Activated CD8-positive, alpha-beta memory T cell treated with anti-CD3 and anti-CD28 coated beads, Interleukin-2, amount 50 U/mL, for 4 hours (primary cell): ENCODE results near the gene AHCYL2.

Source experiments
- DNase-seq: peaks from one replicate; pipeline ENCODE4 v3.0.0-alpha.2; 2020

Gene AHCYL2

GRCh38 chr7:129224251-129225205, at the start of gene AHCYL2:
Gene AHCYL2 (plus strand): TSS chr7:129225030.
- DNase-seq: peak; percentile 97

- no peak for DNase-seq
Observed at GRCh38 chr7:129176916-129177710, 47.7 kb upstream of the AHCYL2 start.

GRCh38 chr7:129184981-129185670, 39.7 kb upstream of the AHCYL2 start:
- DNase-seq: no peak

DNA sequence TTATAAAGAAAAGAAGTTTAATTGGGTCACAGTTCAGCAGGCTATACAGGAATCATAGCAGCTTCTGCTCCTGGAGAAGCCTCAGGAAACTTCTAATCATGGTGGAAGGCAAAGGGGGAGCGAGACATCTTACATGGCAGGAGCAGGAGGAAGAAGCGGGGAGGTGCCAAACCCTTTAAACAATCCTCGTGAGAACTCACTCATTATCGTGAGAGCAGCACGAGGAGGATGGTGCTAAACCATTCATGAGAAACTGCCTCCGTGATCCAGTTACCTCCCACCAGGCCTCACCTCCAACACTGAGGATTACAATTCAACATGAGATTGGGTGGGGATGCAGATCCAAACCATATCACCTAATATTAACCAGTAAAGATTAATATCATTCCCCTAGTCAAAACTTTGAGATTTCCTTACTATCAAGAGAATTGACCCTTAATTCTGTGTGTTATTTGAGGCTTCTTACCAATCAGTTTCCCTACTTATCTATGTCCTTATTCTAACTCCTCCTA, 38.0 kb upstream of the AHCYL2 start:
- no peak for DNase-seq

DNA sequence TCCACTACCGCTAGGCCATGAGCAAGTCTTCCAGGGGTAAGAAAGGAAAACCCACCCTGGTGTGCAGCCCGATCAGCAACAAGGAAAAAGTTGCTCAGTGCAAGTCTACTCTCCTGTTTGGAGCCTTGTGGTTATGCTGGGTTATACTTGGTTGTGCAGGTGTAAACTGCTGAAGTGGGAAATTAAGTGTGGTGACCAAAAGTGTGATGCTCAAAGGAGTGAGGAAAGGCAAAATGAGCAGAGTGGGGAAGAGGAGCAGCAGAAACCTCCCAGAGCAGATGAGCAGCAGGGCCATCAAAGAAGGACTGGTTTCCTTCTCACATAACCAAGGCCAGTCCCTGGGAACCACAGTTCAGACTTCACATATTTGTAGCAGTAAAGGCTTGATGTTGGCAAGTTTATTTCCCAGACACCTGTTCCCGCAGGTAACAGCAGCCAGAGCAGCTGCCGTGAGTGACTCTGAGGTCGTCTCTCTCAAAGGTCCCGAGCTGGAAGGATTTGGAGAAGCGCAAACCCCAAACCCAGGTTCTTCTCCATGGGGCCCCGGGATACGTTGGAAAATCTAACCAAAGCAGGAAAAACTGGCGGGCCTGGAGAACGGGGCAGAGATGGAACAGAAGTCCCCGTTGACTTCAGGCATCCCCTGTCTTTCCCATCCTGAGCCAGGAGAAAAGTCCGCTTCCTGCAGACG, 37.0 kb upstream of the AHCYL2 start:
- DNase-seq: no peak

DNA sequence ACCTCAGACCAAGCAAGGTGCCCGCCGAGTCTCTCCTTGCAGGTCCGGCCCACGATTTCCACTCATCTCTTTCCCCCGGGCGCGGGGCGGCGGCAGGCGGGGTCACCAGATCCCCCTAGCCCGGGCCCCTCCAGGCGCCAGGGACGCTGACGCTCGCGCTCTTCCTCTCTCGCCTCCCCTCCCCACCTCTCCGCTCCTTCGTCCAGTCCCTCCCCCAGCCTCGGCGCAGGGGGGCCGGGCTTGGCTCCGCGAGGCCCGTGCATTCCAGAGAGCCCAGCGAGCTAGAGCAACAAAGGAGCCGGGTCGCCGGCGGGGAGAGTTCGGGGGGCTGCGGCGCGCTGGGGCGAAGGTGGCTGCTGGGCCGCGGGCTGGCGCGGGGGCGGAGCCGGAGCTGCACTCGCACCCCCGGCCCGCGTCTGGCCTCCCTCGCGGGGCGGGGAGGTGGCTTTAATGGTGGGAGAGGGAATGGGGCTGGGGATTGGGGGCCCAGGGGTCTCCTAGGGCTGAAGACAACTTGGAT, 36.4 kb upstream of the AHCYL2 start, which contains the start of gene SMO:
TSS of gene SMO (plus strand) at position 262 of the 520 bp plus-strand sequence. CDS start 519 bp downstream, outside the sequence.
- DNase-seq: no peak

GRCh38 chr7:129188892-129189660, 35.8 kb upstream of the AHCYL2 start:
- DNase-seq: no peak

DNA sequence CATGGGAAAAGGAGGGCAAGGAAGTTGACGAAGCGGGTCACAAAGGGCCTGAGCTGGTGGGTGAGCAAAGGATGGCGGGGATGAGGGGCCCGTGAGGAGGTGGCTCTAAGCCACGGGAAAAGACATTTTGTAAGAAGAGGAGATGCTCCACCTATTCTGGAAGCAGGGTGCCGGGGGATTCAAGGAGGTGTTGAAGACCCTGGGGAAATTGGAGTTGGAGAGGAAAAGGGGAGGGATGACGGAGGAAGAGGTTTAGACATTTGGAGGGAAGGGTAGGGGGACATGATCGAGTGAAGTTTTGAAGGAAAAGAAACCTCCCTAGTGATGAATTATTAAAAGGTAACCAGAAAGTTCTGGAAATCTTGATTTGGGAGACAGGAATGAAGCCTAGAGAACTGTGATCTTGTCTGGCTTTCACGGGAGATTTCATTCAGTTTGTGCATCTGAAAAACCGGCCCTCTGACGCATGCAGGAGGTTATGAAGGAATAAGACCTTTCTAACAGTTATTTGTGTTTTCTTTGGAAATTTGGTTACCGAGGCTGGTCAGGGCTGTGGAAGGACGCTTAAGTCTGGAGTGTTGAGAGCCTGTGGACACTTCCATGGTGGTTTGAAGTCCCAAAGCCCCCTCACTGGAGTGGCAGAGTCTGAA, 35.0 kb upstream of the AHCYL2 start:
- DNase-seq: no peak

DNA sequence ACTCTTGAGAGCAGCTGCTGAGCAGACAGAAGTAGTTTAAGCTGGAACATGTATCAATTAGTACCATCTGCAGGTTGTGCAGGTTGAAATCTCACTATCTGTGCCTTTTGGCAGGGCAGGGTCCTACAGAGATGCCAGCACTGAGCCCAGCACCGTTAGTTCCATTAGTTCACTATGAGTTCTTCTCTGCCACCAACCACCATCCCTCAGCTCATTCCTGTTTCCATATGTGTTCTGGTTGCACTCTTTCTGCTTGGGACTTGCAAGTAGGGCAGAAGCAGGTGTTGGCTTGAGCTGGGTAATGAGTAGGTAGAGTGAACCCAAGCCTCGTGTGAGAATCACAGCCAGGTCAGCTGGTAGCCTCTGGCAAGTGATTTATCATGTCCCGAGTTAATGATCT, 33.6 kb upstream of the AHCYL2 start:
- no peak for DNase-seq

GRCh38 chr7:129193892-129194291, 30.9 kb upstream of the AHCYL2 start:
- no peak for DNase-seq

- DNase-seq: no peak
Observed at GRCh38 chr7:129197771-129198170, 27.1 kb upstream of the AHCYL2 start.

DNA sequence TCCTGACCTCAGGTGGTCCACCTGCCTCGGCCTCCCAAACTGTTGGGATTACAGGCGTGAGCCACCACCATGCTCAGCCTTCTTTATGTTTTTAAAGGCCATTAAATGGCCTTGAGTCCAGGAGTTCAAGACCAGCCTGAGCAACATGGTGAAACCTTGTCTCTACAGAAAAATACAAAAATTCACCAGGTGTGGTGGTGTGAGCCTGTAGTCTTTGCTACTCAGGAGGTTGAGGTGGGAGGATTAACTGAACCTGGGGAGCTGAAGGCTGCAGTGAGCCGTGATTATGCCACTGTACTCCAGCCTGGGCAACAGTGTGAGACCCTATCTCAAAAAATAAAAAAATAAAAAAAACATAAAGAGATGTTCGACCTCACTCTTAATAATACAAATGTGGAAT, 25.4 kb upstream of the AHCYL2 start:
- no peak for DNase-seq

GRCh38 chr7:129202058-129202777, 22.6 kb upstream of the AHCYL2 start:
- DNase-seq: no peak

GRCh38 chr7:129203050-129203741, 21.6 kb upstream of the AHCYL2 start:
- no peak for DNase-seq

- no peak for DNase-seq
Observed at GRCh38 chr7:129205126-129205818, 19.6 kb upstream of the AHCYL2 start.

DNA sequence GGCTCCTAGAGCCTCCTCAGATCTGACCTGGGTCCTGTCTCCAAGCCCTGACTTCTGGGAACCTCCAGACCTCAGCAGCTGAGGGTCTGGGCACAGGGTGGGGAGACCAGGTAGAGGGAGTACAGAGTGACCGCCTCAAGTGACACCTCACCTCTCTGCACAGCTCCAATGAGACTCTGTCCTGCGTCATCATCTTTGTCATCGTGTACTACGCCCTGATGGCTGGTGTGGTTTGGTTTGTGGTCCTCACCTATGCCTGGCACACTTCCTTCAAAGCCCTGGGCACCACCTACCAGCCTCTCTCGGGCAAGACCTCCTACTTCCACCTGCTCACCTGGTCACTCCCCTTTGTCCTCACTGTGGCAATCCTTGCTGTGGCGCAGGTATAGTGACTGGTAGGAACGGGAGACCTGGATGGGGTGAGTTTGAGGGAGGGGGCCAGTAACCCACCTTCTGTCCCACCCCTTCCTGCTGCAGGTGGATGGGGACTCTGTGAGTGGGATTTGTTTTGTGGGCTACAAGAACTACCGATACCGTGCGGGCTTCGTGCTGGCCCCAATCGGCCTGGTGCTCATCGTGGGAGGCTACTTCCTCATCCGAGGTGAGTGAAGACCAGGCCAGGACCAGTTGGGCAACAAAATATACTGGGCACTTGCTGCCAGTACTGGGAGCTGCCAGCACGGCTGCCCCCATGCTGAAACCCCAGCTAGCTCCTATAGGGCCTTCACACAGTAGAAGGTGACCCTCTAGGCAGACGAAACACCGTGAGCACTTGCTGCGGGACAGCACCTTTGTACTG, 18.6 kb upstream of the AHCYL2 start:
- DNase-seq: no peak

DNA sequence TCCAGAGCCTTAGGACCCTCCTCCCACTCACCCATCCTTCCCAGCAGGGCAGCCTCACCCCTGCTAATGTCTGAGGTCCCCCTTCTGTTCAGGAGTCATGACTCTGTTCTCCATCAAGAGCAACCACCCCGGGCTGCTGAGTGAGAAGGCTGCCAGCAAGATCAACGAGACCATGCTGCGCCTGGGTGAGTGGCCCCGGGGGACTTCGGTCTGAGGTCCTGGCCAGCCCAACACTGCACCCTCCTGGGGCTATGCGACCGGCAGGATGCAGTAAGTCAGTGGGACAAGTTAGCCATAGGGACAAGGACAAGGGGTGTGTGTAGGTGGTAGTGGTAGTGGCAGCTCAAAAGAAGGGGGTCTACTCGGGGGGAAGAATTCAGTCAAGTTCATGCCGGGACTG, 16.2 kb upstream of the AHCYL2 start:
- DNase-seq: no peak
